HG02610 (cell line): Measurements from ENCODE around the gene CHST9.

Source experiments
- ATAC-seq: cut with Tn5 transposase; IDR thresholded peaks from one replicate; pipeline ENCODE4 v1.9.1; 2021; ENCODE audit warnings: mild to moderate bottlenecking, moderate library complexity; ENCODE audit not compliant: unreplicated experiment

The CHST9 gene

DNA sequence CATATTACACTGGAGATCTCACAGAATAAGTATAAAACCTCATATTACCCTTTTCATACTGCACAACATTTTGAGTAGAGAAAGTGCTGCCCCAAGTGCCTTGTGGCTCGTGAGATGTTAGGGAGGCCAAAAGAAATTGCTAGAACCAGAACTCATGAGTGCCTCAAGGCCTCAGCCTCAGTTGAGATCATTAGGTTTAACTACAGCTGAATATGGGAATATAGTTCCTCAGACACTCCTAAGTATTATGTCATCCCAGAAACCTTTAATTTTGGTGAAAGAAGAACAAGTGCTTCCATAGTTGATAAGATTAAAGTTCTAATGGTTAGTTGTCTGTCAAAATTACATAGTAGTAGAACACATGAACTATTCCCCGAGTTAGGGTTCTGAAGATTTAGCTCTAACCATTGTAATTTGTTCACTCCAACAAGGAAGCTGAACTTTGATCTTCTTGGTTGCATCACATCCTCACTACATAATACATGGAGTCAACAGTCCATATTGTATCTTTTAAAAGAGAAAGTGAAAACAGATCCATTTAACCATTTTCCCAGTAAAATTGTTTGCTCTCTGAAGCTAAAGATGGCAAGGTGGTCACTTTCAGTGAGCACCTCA, 310.0 kb downstream of the CHST9 start:
- no peak for ATAC-seq

DNA sequence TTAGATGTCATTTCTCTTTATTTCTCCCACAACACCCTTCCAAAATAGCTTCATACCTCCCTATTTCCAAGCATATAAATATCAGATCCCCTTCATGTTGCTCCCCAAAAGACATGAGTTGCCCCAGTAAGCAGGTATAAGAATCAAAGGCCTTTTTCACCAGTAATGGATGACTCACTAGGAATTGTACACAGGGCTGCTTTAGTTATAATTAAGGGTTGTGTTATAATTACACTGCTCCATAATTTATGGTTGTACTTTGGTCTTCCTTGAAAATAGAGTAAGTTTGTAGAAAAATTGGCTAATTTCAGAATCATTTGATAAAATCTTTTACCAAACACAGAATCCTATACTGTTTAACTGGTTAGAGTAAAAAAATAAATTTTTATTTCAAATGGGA, 310.8 kb downstream of the CHST9 start:
- no peak for ATAC-seq

DNA sequence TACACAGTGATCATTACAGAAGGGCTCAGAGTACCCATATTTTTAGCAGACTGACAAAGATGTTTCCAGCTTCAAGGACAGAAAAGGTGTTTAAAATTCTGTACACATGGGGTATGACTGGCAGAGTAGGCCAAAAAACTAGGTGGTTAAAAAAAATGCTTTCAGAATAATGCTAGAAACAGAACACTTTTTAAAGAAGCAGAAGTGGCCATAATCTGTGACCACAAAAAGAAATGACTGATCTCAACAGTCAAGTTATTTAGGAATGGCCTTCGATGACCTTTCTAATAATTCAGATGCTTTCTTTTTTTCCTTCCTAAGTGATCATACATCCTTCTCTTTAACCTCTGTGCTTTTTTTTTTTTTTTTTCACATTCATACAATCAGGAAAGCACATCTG, 315.5 kb downstream of the CHST9 start:
- ATAC-seq: no peak

DNA sequence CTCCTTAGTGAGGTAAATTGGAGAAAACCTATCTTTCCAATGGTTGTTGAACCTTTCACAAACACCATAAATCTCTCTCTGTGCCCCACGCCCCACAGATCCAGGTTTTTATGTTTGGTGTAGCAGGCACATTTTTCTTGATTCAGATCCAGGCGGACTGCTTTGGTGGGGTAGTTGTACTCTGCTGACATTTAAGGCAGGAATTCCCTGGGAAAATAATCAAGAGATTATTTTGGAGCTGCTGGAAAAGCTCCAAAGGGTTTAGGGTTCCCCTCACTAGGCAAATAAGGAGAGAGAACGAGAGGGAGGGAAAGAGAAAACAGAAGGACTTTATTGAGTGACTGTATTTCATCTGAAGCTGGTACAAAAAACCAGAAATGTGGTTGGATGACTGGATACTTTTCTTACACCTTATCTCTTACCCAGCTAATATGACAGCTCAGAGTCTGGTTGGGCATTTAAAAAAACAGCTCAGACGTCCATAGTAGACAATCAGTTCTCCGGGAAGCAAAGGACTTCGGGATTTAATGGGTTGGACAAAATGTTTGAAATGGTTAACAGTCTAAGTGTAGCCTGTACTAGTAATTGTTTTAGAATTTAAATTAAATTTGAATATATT, 316.0 kb downstream of the CHST9 start:
- ATAC-seq: no peak

DNA sequence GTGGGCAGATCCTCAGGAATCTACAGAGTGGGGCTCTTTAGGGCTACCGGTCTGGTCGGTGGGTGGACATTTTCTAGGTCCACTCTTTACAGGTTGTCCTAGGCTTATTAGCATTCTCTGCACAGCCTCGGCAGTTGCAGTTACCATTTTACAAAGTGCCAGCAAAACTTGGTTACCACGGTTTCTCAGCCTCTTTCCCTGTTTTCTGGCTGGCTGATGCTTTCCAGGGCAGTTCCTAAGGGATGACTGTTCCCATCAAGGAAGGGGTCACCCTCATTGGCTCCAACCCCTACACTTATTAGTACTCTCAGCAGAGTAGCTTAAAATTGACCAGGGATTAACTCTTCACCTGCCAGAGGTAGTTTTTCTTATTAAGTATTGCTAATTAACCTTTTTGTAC, 317.6 kb downstream of the CHST9 start:
- no peak for ATAC-seq

GRCh38 chr18:26865557-26865956, 319.6 kb downstream of the CHST9 start, which contains the start of gene AQP4:
Gene AQP4, minus strand, starts transcription at chr18:26865707. Its CDS starts 18 bp downstream, at chr18:26865689.
- ATAC-seq: no peak

DNA sequence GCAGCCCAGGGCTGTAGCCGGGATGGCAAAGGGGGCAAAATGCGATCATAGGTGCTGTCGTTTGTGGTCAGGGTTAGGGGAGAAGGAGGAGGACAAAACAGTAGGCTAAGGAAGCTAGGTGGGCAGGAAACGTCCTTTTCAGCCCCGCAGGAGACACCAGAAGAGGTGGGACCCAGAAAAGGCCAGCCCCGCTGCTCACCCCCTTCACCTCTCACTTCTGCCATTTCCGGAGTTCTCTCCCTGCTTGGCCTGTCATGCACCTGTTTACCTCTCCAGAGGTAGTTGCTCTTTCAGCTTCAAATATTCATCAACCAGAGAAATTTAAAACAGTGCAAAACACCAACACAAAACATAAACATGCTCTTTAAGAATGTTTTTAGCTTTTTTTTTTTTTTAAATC, 320.4 kb downstream of the CHST9 start:
- ATAC-seq: no peak

DNA sequence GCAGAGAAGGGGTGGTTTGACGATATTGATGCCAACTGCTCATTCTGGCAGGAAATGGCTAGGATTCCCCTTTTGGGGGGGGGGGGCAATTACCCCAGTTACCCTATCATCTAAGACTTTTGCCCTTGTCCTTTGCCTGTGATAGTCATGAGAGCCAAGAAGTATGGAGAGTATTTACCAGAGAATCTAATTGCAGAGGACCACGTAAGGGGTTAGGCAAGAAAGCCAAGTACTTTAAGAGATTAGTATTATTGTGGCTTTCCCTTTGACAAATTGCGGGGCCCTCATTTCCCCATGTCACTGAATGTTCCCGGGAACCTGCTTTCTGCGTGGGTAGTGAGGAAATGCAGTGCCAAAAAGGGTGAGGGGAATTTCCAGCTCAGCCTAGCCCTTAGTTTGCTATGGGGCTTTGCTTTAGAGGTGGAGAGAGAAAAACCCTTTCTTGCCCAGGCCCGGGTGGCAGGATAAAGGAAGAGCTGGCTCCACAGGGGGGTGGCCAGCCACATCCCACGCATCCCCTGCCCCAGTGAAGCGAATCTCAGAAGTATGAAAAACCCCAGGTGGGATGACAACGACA, 321.1 kb downstream of the CHST9 start:
- ATAC-seq: no peak

DNA sequence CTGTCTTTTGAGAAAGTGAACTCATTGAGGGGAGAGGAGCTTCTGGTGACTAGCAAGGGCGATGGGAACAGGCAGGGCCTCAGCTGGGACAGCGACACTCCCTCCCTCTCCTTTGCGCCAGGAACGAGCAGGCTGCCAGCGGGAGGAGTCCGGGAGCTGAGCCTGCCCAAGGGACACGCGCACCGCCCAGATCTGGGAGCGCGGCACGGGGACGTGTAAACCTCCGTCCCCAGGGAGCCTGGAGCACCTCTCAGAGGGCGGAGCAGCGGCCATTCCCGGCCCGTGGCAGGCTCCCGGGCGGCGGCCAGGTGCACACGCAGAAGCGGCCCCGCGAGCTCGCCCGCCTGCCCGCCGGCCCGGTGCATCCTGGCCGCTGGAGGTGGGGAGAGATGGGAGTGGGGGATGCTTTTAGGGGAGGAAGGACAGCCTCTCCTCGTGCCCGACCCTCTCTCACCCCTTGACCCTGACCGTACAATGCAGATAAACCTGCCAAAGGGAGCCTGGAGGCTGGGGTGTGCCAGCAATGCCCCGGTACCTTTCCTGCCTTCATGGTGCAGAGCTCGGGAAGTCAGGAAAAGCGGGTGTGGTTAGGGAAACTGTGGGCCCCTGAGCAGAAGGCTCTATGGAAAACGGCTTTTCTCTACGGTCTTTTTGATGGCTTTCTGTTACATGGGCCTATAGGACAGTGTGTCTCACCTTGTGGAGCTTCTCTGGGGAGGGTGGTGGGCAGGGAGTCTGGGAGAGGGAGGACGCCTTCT, 321.8 kb downstream of the CHST9 start:
- no peak for ATAC-seq

GRCh38 chr18:26862084-26862483, 323.0 kb downstream of the CHST9 start:
- no peak for ATAC-seq
